ENCODE measurements around the gene CT45A1.
"Not testable (repeated sequence)": the region's sequence is repeated elsewhere in the genome, so short reads cannot be mapped to it uniquely, and the experiment has no call there.

Gene CT45A1

DNA sequence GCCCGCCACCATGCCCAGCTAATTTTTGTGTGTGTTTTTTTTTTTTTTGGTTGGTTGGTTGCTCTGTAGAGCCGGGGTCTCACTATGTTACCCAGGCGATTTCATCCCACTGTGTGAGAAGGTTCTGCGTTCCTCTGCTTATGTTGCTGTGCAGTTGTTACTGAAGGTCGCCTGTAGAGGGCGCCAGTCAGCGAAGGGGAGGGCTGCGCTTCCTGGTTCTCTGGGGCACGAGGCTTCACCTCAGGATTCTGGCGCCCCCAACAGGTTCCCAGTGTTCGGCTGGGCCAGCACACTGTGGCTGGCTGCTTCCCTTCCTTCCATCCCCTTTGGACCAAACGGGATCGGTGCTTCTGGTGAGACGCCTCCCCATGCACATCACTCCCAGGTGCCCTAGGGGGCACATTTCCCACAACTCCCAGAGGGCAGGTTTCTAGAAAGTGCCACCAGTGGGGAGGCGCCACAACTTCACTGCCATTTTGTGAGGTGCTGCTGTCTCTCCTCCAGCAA lies at the start of gene CT45A1:
Gene CT45A1, plus strand, starts transcription at position 457 of the 507 bp plus-strand sequence. CDS start 5,302 bp downstream, outside the sequence.
- FAIRE-seq: not testable (repeated sequence)

GRCh38 chrX:135672979-135673378 lies 40.5 kb upstream of the CT45A1 start:
- not testable (repeated sequence) for FAIRE-seq

- FAIRE-seq: no peak
Observed at GRCh38 chrX:135688137-135688536, 25.3 kb upstream of the CT45A1 start.

DNA sequence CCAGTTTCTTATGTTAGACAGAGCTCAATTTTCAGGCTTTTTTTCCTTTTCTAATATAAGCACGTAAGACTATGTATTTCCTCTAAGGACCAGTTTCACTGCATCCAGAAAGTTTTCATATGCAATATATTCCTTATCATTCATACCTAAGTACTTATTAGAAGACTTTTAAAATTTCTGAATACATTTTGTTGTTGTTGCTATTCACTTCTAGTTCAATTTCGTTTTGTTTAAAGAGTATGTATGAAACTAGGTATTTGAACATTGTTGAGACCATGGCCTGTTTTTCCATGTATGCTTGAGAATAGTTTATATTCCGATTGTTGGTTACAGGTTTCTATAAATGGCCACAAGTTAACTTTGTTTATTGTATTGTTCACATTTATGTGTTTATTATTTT lies 18.0 kb upstream of the CT45A1 start:
- FAIRE-seq: peak; percentile 44

- no peak for FAIRE-seq
Observed at GRCh38 chrX:135697601-135698000, 15.8 kb upstream of the CT45A1 start.

- FAIRE-seq: no peak
Observed at GRCh38 chrX:135698924-135699323, 14.5 kb upstream of the CT45A1 start.

GRCh38 chrX:135707880-135708279 lies 5.6 kb upstream of the CT45A1 start:
- FAIRE-seq: no peak

DNA sequence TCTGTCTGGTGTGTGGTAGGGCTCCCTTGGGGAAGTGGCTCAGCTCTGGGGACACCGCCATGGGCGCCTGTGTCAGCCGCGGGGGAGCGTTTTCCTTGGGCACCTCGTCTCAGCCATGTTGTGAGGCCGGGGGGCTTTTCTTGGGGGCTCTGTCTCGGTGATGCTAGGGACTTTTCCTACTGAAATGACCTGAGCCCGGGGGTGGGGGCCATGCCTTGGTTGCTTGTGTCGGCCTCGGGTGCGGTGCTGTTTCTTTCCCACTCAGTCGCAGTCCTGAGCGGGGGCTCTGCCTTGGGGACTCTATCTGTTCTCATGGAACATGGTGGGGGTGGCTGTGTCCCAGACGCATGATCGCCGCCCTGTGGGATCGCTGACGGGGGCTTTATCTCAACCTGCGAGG lies 356 bp downstream of the CT45A1 start:
- no peak for FAIRE-seq

DNA sequence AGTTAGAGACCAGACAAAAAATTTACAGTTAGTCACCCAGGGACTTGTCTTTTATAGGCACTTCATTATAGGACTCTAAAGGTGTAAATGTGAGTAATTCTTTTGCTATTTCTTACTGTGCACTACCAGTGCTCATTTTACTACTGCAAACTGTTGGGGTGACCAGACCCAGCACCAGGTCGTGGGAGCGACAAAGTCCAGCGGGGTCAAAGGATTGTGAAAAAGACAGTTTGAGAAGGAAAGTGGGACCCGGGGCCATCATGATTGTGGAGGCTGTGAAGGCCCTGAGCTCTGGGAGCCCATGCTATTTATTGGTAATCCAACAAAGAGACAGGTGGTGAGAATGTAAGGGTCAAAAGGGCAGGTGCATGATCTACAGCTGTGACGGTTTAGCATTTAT lies 21.2 kb downstream of the CT45A1 start:
- FAIRE-seq: not testable (repeated sequence)

- FAIRE-seq: peak; percentile 93
Observed at GRCh38 chrX:135737366-135738071, 24.1 kb downstream of the CT45A1 start.

GRCh38 chrX:135740681-135741149 lies 27.3 kb downstream of the CT45A1 start:
- FAIRE-seq: no peak

DNA sequence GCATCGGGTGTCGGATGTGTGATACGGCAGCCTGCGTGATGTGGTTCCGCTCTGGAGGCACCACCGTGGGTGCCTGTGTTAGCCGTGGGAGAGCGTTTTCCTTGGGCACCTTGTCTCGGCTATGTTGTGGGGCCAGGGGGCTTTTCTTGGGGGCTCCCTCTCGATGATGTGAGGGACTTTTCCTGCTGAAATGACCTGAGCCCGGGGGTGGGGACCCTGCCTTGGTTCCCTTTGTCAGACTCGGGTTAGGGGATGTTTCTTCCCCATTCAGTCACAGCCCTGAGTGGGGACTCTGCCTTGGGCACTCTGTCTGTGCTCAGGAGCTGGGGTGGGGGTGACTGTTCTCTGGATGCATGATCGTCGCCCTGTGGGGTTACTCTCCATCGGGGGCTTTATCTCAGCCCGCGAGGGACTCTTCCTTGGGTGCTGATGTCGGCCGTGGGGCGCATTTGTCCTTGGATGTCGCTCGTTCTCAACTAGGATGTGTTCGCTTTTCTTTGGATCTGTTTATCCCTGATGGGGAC lies 27.8 kb downstream of the CT45A1 start:
- no peak for FAIRE-seq

DNA sequence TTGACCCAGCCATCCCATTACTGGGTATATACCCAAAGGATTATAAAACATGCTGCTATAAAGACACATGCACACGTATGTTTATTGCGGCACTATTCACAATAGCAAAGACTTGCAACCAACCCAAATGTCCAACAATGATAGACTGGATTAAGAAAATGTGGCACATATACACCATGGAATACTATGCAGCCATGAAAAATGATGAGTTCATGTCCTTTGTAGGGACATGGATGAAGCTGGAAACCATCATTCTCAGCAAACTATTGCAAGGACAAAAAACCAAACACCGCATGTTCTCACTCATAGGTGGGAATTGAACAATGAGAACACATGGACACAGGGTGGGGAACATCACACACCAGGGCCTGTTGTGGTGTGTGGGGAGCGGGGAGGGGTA lies 31.3 kb downstream of the CT45A1 start:
- not testable (repeated sequence) for FAIRE-seq

- FAIRE-seq: not testable (repeated sequence)
Observed at GRCh38 chrX:135768091-135768490, 54.7 kb downstream of the CT45A1 start, which contains the start of gene CT45A3. CT45A3 (minus strand) TSS chrX:135768191; CDS start chrX:135764444, 3,747 bp downstream.
